ENCODE measurements around the gene STX5. TPM values are rescaled to one million over a fixed set of nuclear protein-coding genes. Genes with fewer than 3 reads are reported as not detected.

The STX5 gene, protein sequence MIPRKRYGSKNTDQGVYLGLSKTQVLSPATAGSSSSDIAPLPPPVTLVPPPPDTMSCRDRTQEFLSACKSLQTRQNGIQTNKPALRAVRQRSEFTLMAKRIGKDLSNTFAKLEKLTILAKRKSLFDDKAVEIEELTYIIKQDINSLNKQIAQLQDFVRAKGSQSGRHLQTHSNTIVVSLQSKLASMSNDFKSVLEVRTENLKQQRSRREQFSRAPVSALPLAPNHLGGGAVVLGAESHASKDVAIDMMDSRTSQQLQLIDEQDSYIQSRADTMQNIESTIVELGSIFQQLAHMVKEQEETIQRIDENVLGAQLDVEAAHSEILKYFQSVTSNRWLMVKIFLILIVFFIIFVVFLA
- polyA plus RNA-seq (2013, experiment 1 of 2) = 30.8 TPM
- 30.7 TPM for polyA plus RNA-seq (2013, experiment 2 of 2)

GRCh38 chr11:62831520-62832335 is at the start of gene STX5:
Gene STX5 (minus strand): TSS chr11:62832051. CDS start chr11:62831243, 808 bp downstream.
- peak within 1 kb of the TSS; percentile 93 for H2BK120ac ChIP-seq (ENCODE audit: low read depth, low read length)
- peak within 1 kb of the TSS; percentile 83 for H3K14ac ChIP-seq (ENCODE audit: low read length)
- H2AFZ ChIP-seq (ENCODE audit: low read length) = peak within 1 kb of the TSS; percentile 97
- DNase-seq (ENCODE audit: low spot score) = peak; percentile 99
- peak within 1 kb of the TSS; percentile 94 for H2BK15ac ChIP-seq (ENCODE audit: low read length)
- peak within 1 kb of the TSS; percentile 98 for H3K23ac ChIP-seq (ENCODE audit: low read depth, low read length, poor library complexity)
- H3K36me3 ChIP-seq (replicated peaks in 1 of 2; ENCODE audit: control insufficient read depth in 2 of 2, insufficient read depth in 2 of 2, low read length in 2 of 2) = peaks cover 34 to 57% of the 10 kb centered on the region in 2 donors
- H3K4me1 ChIP-seq (ENCODE audit: control insufficient read depth in 2 of 2, insufficient read depth in 1 of 2, low read depth in 1 of 2, low read length in 2 of 2) = peaks cover 3 to 7% of the 10 kb centered on the region in 2 donors
- peak within 1 kb of the TSS; percentile 42 for H3K4ac ChIP-seq (ENCODE audit: low read length)
- no peaks in the 10 kb centered on the region for H3K9me3 ChIP-seq (replicated peaks in 1 of 2; ENCODE audit: control insufficient read depth in 2 of 2, insufficient read depth in 1 of 2, low read depth in 1 of 2, low read length in 2 of 2)
- H3K9ac ChIP-seq (ENCODE audit: low read depth, low read length, poor library complexity) = peak within 1 kb of the TSS; percentile 96
- peak within 1 kb of the TSS; percentile 54 for H4K8ac ChIP-seq (ENCODE audit: low read depth, low read length)
- peak within 1 kb of the TSS; percentile 93 for H3K27ac ChIP-seq (replicated peaks; ENCODE audit: low read length)
- H2AK5ac ChIP-seq (ENCODE audit: low read depth, low read length) = peak within 1 kb of the TSS; percentile 95
- no peak within 1 kb of the TSS for H4K91ac ChIP-seq (ENCODE audit: low read depth, low read length, poor library complexity)
- peak within 1 kb of the TSS; percentile 34 for H2BK12ac ChIP-seq (ENCODE audit: low read length)
- peak within 1 kb of the TSS; percentile 92 for H3K4me2 ChIP-seq (ENCODE audit: insufficient read depth, low read length, poor library complexity, severe bottlenecking)
- no peaks in the 10 kb centered on the region for H3K27me3 ChIP-seq (ENCODE audit: control insufficient read depth in 3 of 3, insufficient read depth in 3 of 3, low read depth in 1 of 3, low read length in 3 of 3)
- H2BK5ac ChIP-seq (ENCODE audit: low read length) = peak within 1 kb of the TSS; percentile 91
- H3K18ac ChIP-seq (ENCODE audit: low read length) = peak within 1 kb of the TSS; percentile 99
- peak within 1 kb of the TSS; percentile 70 to 95 for H3K4me3 ChIP-seq (ENCODE audit: low read length in 2 of 2)
- no CpG with 5 or more reads among the region's 65 CpGs for WGBS, 2 donors (ENCODE audit: extremely low coverage in 2 of 2, insufficient read length in 2 of 2, insufficient replicate concordance in 1 of 2)
- peaks cover 7% of the 10 kb centered on the region for H3K79me1 ChIP-seq (ENCODE audit: low read depth, low read length)

- peak within 1 kb of the TSS; percentile 98 for H2BK5ac ChIP-seq (ENCODE audit: low read length)
- H3K27me3 ChIP-seq (ENCODE audit: control insufficient read depth in 3 of 3, insufficient read depth in 3 of 3, low read depth in 1 of 3, low read length in 3 of 3) = no peaks in the 10 kb centered on the region
- no peak within 1 kb of the TSS for H4K8ac ChIP-seq (ENCODE audit: low read depth, low read length)
- peak within 1 kb of the TSS; percentile 97 for H2AK5ac ChIP-seq (ENCODE audit: low read depth, low read length)
- H3K4me1 ChIP-seq (ENCODE audit: control insufficient read depth in 2 of 2, insufficient read depth in 1 of 2, low read depth in 1 of 2, low read length in 2 of 2) = peaks cover 16 to 36% of the 10 kb centered on the region in 2 donors
- peak within 1 kb of the TSS; percentile 99 for H3K14ac ChIP-seq (ENCODE audit: low read length)
- peak within 1 kb of the TSS; percentile 54 for H3K4me2 ChIP-seq (ENCODE audit: insufficient read depth, low read length, poor library complexity, severe bottlenecking)
- peak within 1 kb of the TSS; percentile 55 for H2AFZ ChIP-seq (ENCODE audit: low read length)
- H3K18ac ChIP-seq (ENCODE audit: low read length) = peak within 1 kb of the TSS; percentile 99
- peaks cover 15% of the 10 kb centered on the region for H3K79me1 ChIP-seq (ENCODE audit: low read depth, low read length)
- peak within 1 kb of the TSS; percentile 92 for H2BK12ac ChIP-seq (ENCODE audit: low read length)
- H2BK120ac ChIP-seq (ENCODE audit: low read depth, low read length) = peak within 1 kb of the TSS; percentile 62
- H3K9ac ChIP-seq (ENCODE audit: low read depth, low read length, poor library complexity) = peak within 1 kb of the TSS; percentile 100
- H3K36me3 ChIP-seq (replicated peaks in 1 of 2; ENCODE audit: control insufficient read depth in 2 of 2, insufficient read depth in 2 of 2, low read length in 2 of 2) = peaks cover 44 to 84% of the 10 kb centered on the region in 2 donors
- H3K4me3 ChIP-seq (ENCODE audit: low read length in 2 of 2) = peak within 1 kb of the TSS; percentile 82 to 93
- H3K9me3 ChIP-seq (replicated peaks in 1 of 2; ENCODE audit: control insufficient read depth in 2 of 2, insufficient read depth in 1 of 2, low read depth in 1 of 2, low read length in 2 of 2) = no peaks in the 10 kb centered on the region
- H3K23ac ChIP-seq (ENCODE audit: low read depth, low read length, poor library complexity) = peak within 1 kb of the TSS; percentile 100
- H4K91ac ChIP-seq (ENCODE audit: low read depth, low read length, poor library complexity) = peak within 1 kb of the TSS; percentile 94
- no CpG with 5 or more reads among the region's 69 CpGs for WGBS, 2 donors (ENCODE audit: extremely low coverage in 2 of 2, insufficient read length in 2 of 2, insufficient replicate concordance in 1 of 2)
- peak; percentile 86 for DNase-seq (ENCODE audit: low spot score)
- peak within 1 kb of the TSS; percentile 72 for H3K4ac ChIP-seq (ENCODE audit: low read length)
- peak within 1 kb of the TSS; percentile 60 for H2BK15ac ChIP-seq (ENCODE audit: low read length)
- peak within 1 kb of the TSS; percentile 96 for H3K27ac ChIP-seq (replicated peaks; ENCODE audit: low read length)
Observed at GRCh38 chr11:62880803-62881578, 49.1 kb upstream of the STX5 start, which contains the start of gene SLC3A2. Gene SLC3A2 (plus strand): TSS chr11:62880896. CDS start chr11:62881024, 128 bp downstream.

GRCh38 chr11:62880231-62880802 is 48.5 kb upstream of the STX5 start:
- H3K4ac ChIP-seq (ENCODE audit: low read length) = no peak overlapping the region
- peak overlapping the region; percentile 65 for H3K18ac ChIP-seq (ENCODE audit: low read length)
- no peak overlapping the region for H2AK5ac ChIP-seq (ENCODE audit: low read depth, low read length)
- peak overlapping the region; percentile 55 for H2AFZ ChIP-seq (ENCODE audit: low read length)
- H3K79me1 ChIP-seq (ENCODE audit: low read depth, low read length) = peaks cover 13% of the 10 kb centered on the region
- no peaks in the 10 kb centered on the region for H3K9me3 ChIP-seq (replicated peaks in 1 of 2; ENCODE audit: control insufficient read depth in 2 of 2, insufficient read depth in 1 of 2, low read depth in 1 of 2, low read length in 2 of 2)
- H3K9ac ChIP-seq (ENCODE audit: low read depth, low read length, poor library complexity) = peak overlapping the region; percentile 100
- no peak overlapping the region for H4K91ac ChIP-seq (ENCODE audit: low read depth, low read length, poor library complexity)
- DNase-seq (ENCODE audit: low spot score) = no peak
- no peak overlapping the region for H2BK12ac ChIP-seq (ENCODE audit: low read length)
- whole genome bisulfite sequencing, 2 donors (ENCODE audit: extremely low coverage in 2 of 2, insufficient read length in 2 of 2, insufficient replicate concordance in 1 of 2) = no CpG with 5 or more reads among the region's 16 CpGs
- peak overlapping the region; percentile 96 for H3K27ac ChIP-seq (replicated peaks; ENCODE audit: low read length)
- H3K27me3 ChIP-seq (ENCODE audit: control insufficient read depth in 3 of 3, insufficient read depth in 3 of 3, low read depth in 1 of 3, low read length in 3 of 3) = no peaks in the 10 kb centered on the region
- H3K4me3 ChIP-seq (ENCODE audit: low read length in 2 of 2) = peak overlapping the region; percentile 70 to 82
- peak overlapping the region; percentile 62 for H2BK120ac ChIP-seq (ENCODE audit: low read depth, low read length)
- peak overlapping the region; percentile 54 for H3K4me2 ChIP-seq (ENCODE audit: insufficient read depth, low read length, poor library complexity, severe bottlenecking)
- peaks cover 16 to 34% of the 10 kb centered on the region in 2 donors for H3K4me1 ChIP-seq (ENCODE audit: control insufficient read depth in 2 of 2, insufficient read depth in 1 of 2, low read depth in 1 of 2, low read length in 2 of 2)
- peak overlapping the region; percentile 60 for H2BK15ac ChIP-seq (ENCODE audit: low read length)
- H4K8ac ChIP-seq (ENCODE audit: low read depth, low read length) = no peak overlapping the region
- peak overlapping the region; percentile 100 for H3K23ac ChIP-seq (ENCODE audit: low read depth, low read length, poor library complexity)
- H3K14ac ChIP-seq (ENCODE audit: low read length) = no peak overlapping the region
- H3K36me3 ChIP-seq (replicated peaks in 1 of 2; ENCODE audit: control insufficient read depth in 2 of 2, insufficient read depth in 2 of 2, low read length in 2 of 2) = peaks cover 38 to 82% of the 10 kb centered on the region in 2 donors
- peak overlapping the region; percentile 85 for H2BK5ac ChIP-seq (ENCODE audit: low read length)
